ENCODE measurements around the gene NLRP5. TPM values are rescaled to one million over a fixed set of nuclear protein-coding genes. Genes with fewer than 3 reads are reported as not detected.
"Not testable (repeated sequence)": the region's sequence is repeated elsewhere in the genome, so short reads cannot be mapped to it uniquely, and the experiment has no call there.

Gene NLRP5
- total RNA-seq, 1 experiment from 2014 or later, result not detected

DNA sequence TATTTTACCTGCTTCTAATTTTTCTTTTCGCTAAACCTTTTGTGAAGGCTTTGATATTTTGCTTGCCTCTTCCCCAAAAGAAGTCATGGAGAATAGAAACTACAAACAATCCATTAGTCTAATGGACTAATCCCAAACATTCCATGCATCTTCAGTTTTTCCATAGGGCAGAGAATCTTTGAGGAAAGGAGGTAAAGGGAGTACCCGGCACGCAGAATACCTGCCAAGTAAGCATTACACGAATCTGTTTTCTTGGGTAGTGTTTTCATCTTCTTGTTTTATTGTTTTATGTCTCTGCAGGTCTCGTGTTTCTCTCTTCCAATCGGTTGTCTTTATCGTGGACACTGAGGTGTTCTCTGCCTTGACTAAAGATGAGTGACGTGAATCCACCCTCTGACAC lies 39.0 kb upstream of the NLRP5 start, which contains the start of gene NLRP8:
NLRP8 (plus strand) TSS at position 301 of the 400 bp plus-strand sequence.
- POLR2A ChIA-PET, result no interaction called here
- no peaks in the 10 kb centered on the region for H3K9me3 ChIP-seq (ENCODE audit: control insufficient read depth, insufficient read depth, low read depth, low read length)
- no peak within 1 kb of the TSS for H3K4me3 ChIP-seq (ENCODE audit: low read depth in 2 of 2, low read length in 2 of 2)
- no TSS peak for BruUV-seq (replicated peaks)
- DNase-seq (ENCODE audit: low read depth, low spot score), result no peak
- in situ Hi-C loops (cut with HindIII; ENCODE audit: low pct_unique_long_range_greater_than_20kb, low sequenced_read_pairs) (no loop called here), intact Hi-C loops (cut with micrococcal nuclease; ENCODE audit: unreplicated experiment) (no loop called here)
- ATAC-seq, result no peak
- H3K4me1 ChIP-seq (ENCODE audit: control insufficient read depth, insufficient read depth, low read length), result no peaks in the 10 kb centered on the region
- H3K27me3 ChIP-seq (ENCODE audit: control insufficient read depth, insufficient read depth, low read length), result no peaks in the 10 kb centered on the region
- no peaks in the 10 kb centered on the region for H3K36me3 ChIP-seq (ENCODE audit: control insufficient read depth, insufficient read depth, low read length)
- CTCF ChIA-PET, result no interaction called here
- no peak within 1 kb of the TSS for H3K27ac ChIP-seq (ENCODE audit: low read length)
- TF ChIP-seq TCF7L2 (IDR thresholded peaks at IDR 0.05; ENCODE audit: low read depth, low read length), result no peak
- TF ChIP-seq, protein P1, sequence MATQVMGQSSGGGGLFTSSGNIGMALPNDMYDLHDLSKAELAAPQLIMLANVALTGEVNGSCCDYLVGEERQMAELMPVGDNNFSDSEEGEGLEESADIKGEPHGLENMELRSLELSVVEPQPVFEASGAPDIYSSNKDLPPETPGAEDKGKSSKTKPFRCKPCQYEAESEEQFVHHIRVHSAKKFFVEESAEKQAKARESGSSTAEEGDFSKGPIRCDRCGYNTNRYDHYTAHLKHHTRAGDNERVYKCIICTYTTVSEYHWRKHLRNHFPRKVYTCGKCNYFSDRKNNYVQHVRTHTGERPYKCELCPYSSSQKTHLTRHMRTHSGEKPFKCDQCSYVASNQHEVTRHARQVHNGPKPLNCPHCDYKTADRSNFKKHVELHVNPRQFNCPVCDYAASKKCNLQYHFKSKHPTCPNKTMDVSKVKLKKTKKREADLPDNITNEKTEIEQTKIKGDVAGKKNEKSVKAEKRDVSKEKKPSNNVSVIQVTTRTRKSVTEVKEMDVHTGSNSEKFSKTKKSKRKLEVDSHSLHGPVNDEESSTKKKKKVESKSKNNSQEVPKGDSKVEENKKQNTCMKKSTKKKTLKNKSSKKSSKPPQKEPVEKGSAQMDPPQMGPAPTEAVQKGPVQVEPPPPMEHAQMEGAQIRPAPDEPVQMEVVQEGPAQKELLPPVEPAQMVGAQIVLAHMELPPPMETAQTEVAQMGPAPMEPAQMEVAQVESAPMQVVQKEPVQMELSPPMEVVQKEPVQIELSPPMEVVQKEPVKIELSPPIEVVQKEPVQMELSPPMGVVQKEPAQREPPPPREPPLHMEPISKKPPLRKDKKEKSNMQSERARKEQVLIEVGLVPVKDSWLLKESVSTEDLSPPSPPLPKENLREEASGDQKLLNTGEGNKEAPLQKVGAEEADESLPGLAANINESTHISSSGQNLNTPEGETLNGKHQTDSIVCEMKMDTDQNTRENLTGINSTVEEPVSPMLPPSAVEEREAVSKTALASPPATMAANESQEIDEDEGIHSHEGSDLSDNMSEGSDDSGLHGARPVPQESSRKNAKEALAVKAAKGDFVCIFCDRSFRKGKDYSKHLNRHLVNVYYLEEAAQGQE (IDR thresholded peaks at IDR 0.05; ENCODE audit: insufficient read depth in 1 of 2, low read depth in 2 of 2, low read length in 1 of 2), result no peak
- TF ChIP-seq POLR2AphosphoS5 (IDR thresholded peaks at IDR 0.05; ENCODE audit: low read depth, low read length), result no peak
- TF ChIP-seq, protein P2, sequence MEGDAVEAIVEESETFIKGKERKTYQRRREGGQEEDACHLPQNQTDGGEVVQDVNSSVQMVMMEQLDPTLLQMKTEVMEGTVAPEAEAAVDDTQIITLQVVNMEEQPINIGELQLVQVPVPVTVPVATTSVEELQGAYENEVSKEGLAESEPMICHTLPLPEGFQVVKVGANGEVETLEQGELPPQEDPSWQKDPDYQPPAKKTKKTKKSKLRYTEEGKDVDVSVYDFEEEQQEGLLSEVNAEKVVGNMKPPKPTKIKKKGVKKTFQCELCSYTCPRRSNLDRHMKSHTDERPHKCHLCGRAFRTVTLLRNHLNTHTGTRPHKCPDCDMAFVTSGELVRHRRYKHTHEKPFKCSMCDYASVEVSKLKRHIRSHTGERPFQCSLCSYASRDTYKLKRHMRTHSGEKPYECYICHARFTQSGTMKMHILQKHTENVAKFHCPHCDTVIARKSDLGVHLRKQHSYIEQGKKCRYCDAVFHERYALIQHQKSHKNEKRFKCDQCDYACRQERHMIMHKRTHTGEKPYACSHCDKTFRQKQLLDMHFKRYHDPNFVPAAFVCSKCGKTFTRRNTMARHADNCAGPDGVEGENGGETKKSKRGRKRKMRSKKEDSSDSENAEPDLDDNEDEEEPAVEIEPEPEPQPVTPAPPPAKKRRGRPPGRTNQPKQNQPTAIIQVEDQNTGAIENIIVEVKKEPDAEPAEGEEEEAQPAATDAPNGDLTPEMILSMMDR (IDR thresholded peaks at IDR 0.05), result no peak
- no peak for TF ChIP-seq SIN3A (IDR thresholded peaks at IDR 0.05; ENCODE audit: borderline replicate concordance, insufficient read depth, low read depth, low read length)

DNA sequence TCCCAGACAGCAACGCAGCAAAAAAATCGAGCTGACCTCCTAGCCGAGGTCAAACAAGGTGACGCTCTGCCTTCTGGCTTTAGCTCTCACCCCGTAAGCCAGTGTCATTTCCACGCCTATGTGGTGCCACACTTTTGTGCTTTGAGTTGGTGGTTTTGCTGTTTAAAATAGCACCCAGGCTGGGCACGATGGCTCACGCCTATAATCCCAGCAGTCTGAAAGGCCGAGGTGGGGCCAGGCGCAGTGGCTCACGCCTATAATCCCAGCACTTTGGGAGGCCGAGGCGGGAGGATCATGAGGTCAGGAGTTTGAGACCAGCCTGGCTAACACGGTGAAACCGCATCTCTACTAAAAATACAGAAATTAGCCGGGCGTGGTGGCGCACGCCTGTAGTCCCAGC lies 36.0 kb upstream of the NLRP5 start:
- POLR2A ChIA-PET; H3K27me3 ChIP-seq (ENCODE audit: control insufficient read depth, insufficient read depth, low read length); H3K9me3 ChIP-seq (ENCODE audit: control insufficient read depth, insufficient read depth, low read depth, low read length); ATAC-seq; H3K27ac ChIP-seq (ENCODE audit: low read length); H3K4me3 ChIP-seq (ENCODE audit: low read depth in 2 of 2, low read length in 2 of 2); DNase-seq (ENCODE audit: low read depth, low spot score); in situ Hi-C loops (cut with HindIII; ENCODE audit: low pct_unique_long_range_greater_than_20kb, low sequenced_read_pairs); intact Hi-C loops (cut with micrococcal nuclease; ENCODE audit: unreplicated experiment); H3K4me1 ChIP-seq (ENCODE audit: control insufficient read depth, insufficient read depth, low read length); BruUV-seq (replicated peaks); CTCF ChIA-PET; H3K36me3 ChIP-seq (ENCODE audit: control insufficient read depth, insufficient read depth, low read length): not testable (repeated sequence)

DNA sequence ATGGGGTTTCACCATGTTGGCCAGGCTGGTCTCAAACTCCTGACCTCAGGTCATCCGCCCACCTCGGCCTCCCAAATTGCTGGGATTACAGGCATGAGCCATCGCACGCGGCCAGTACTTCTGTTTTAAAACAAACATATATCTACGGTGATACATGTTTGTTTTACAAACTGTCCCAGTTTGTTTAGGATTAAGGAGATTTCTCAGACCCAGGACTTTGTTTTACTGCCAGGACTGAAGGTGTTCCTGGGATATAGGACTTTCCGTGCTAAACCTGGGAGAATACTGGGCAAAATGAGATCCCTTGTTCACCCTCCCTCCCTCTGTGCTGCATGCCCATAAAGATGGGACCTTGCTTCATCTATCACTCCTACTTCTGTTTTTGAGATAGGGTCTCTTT lies 30.1 kb upstream of the NLRP5 start:
- no peaks in the 10 kb centered on the region for H3K9me3 ChIP-seq (ENCODE audit: control insufficient read depth, insufficient read depth, low read depth, low read length)
- no peak overlapping the region for H3K4me3 ChIP-seq (ENCODE audit: low read depth in 2 of 2, low read length in 2 of 2)
- no TSS peak for BruUV-seq (replicated peaks)
- H3K27ac ChIP-seq (ENCODE audit: low read length), result no peak overlapping the region
- POLR2A ChIA-PET, result no interaction called here
- DNase-seq (ENCODE audit: low read depth, low spot score) (no peak), ATAC-seq (peak; percentile 53)
- TF ChIP-seq, protein P1 (IDR thresholded peaks at IDR 0.05; ENCODE audit: insufficient read depth in 1 of 2, low read depth in 2 of 2, low read length in 1 of 2), result no peak
- no peak for TF ChIP-seq SIN3A (IDR thresholded peaks at IDR 0.05; ENCODE audit: borderline replicate concordance, insufficient read depth, low read depth, low read length)
- no peaks in the 10 kb centered on the region for H3K36me3 ChIP-seq (ENCODE audit: control insufficient read depth, insufficient read depth, low read length)
- in situ Hi-C loops (cut with HindIII; ENCODE audit: low pct_unique_long_range_greater_than_20kb, low sequenced_read_pairs) (no loop called here), intact Hi-C loops (cut with micrococcal nuclease; ENCODE audit: unreplicated experiment) (no loop called here)
- H3K27me3 ChIP-seq (ENCODE audit: control insufficient read depth, insufficient read depth, low read length), result no peaks in the 10 kb centered on the region
- CTCF ChIA-PET, result no interaction called here
- H3K4me1 ChIP-seq (ENCODE audit: control insufficient read depth, insufficient read depth, low read length), result peaks cover 7% of the 10 kb centered on the region
